GM18858 (cell line): ENCODE results near the gene SEMA3E.
"Not testable (repeated sequence)": the region's sequence is repeated elsewhere in the genome, so short reads cannot be mapped to it uniquely, and the experiment has no call there.

ENCODE experiments used
- ATAC-seq: cut with Tn5 transposase; IDR thresholded peaks from one replicate; pipeline ENCODE4 v1.9.1; 2021; ENCODE audit not compliant: unreplicated experiment

The SEMA3E gene

GRCh38 chr7:83492802-83493201, 156.1 kb downstream of the SEMA3E start:
- no peak for ATAC-seq

GRCh38 chr7:83487801-83488200, 161.1 kb downstream of the SEMA3E start:
- ATAC-seq, result no peak

- ATAC-seq, result peak; percentile 54
Observed at GRCh38 chr7:83486957-83487356, 162.0 kb downstream of the SEMA3E start.

- no peak for ATAC-seq
Observed at GRCh38 chr7:83486536-83486935, 162.4 kb downstream of the SEMA3E start.

GRCh38 chr7:83484826-83485225, 164.1 kb downstream of the SEMA3E start:
- no peak for ATAC-seq

GRCh38 chr7:83484266-83484665, 164.7 kb downstream of the SEMA3E start:
- no peak for ATAC-seq

GRCh38 chr7:83478616-83479015, 170.3 kb downstream of the SEMA3E start:
- no peak for ATAC-seq

- ATAC-seq, result no peak
Observed at GRCh38 chr7:83476511-83477050, 172.4 kb downstream of the SEMA3E start.

- ATAC-seq, result no peak
Observed at GRCh38 chr7:83475420-83475819, 173.5 kb downstream of the SEMA3E start.

GRCh38 chr7:83472376-83472775, 176.6 kb downstream of the SEMA3E start:
- ATAC-seq, result no peak

GRCh38 chr7:83469491-83469890, 179.4 kb downstream of the SEMA3E start:
- ATAC-seq, result no peak

- no peak for ATAC-seq
Observed at GRCh38 chr7:83469076-83469475, 179.9 kb downstream of the SEMA3E start.

- ATAC-seq, result peak; percentile 98
Observed at GRCh38 chr7:83468251-83468739, 180.6 kb downstream of the SEMA3E start.

- ATAC-seq, result no peak
Observed at GRCh38 chr7:83467493-83467892, 181.4 kb downstream of the SEMA3E start.

GRCh38 chr7:83466956-83467355, 182.0 kb downstream of the SEMA3E start:
- ATAC-seq, result no peak

- no peak for ATAC-seq
Observed at GRCh38 chr7:83466187-83466923, 182.6 kb downstream of the SEMA3E start.

GRCh38 chr7:83465643-83466042, 183.3 kb downstream of the SEMA3E start:
- no peak for ATAC-seq

- not testable (repeated sequence) for ATAC-seq
Observed at GRCh38 chr7:83461820-83462219, 187.1 kb downstream of the SEMA3E start.

- ATAC-seq, result not testable (repeated sequence)
Observed at GRCh38 chr7:83459930-83460653, 188.8 kb downstream of the SEMA3E start.

GRCh38 chr7:83459101-83459929, 189.6 kb downstream of the SEMA3E start:
- ATAC-seq, result not testable (repeated sequence)
